Left renal cortex interstitium (tissue), 4 donors: ENCODE measurements around the gene TIMMDC1. TPM values are rescaled to one million over a fixed set of nuclear protein-coding genes. Genes with fewer than 3 reads are reported as not detected.
A peak's percentile ranks its signal among the peaks of the same experiment; 100 is the strongest.

Experiments
- DNase-seq, 4 donors: peaks; one replicate each; pipeline ENCODE4 v3.0.0-alpha.2; 2013; ENCODE audit warnings: low read depth in 4 of 4, low spot score in 2 of 4, missing footprints in 1 of 4
- polyA plus RNA-seq, 4 donors: library from polyadenylated mRNA; unstranded; fragments of 120-200 nt; gene quantifications; one replicate each; pipeline ENCODE4 v1.2.1, GENCODE V29; 2013; ENCODE audit not compliant: insufficient read length in 4 of 4

TIMMDC1 gene
- polyA plus RNA-seq = 100 to 1,000 TPM; 101 to 113 (median 106) TPM

GRCh38 chr3:119498186-119499011 lies at the start of gene TIMMDC1:
TIMMDC1 (plus strand) TSS chr3:119498547; CDS start chr3:119498734, 187 bp downstream.
- DNase-seq = peak; percentile 95 to 96 (median 96)

- DNase-seq = no peak
Observed at GRCh38 chr3:119453822-119454221, 44.5 kb upstream of the TIMMDC1 start.

- DNase-seq = no peak
Observed at GRCh38 chr3:119456469-119456868, 41.9 kb upstream of the TIMMDC1 start.

GRCh38 chr3:119457246-119457645 lies 41.1 kb upstream of the TIMMDC1 start:
- DNase-seq = no peak

- DNase-seq = peak; percentile 85 to 98 (median 97)
Observed at GRCh38 chr3:119463171-119464169, 34.9 kb upstream of the TIMMDC1 start, which contains the start of gene TMEM39A. TMEM39A (minus strand) TSS chr3:119463615; CDS start chr3:119462074, 1,541 bp downstream.

- DNase-seq = no peak
Observed at GRCh38 chr3:119468041-119468440, 30.3 kb upstream of the TIMMDC1 start.

GRCh38 chr3:119469418-119470189 lies 28.7 kb upstream of the TIMMDC1 start:
- DNase-seq = peak in 3 of 4 donors; percentile 22 to 29 (median 24)

GRCh38 chr3:119470866-119471265 lies 27.5 kb upstream of the TIMMDC1 start:
- no peak for DNase-seq

GRCh38 chr3:119481079-119481478 lies 17.3 kb upstream of the TIMMDC1 start:
- DNase-seq = no peak

- no peak for DNase-seq
Observed at GRCh38 chr3:119483101-119483500, 15.2 kb upstream of the TIMMDC1 start.

GRCh38 chr3:119485563-119485962 lies 12.8 kb upstream of the TIMMDC1 start:
- DNase-seq = no peak

- DNase-seq = no peak
Observed at GRCh38 chr3:119490153-119490552, 8.2 kb upstream of the TIMMDC1 start.

- DNase-seq = no peak
Observed at GRCh38 chr3:119492128-119492527, 6.2 kb upstream of the TIMMDC1 start.

- no peak for DNase-seq
Observed at GRCh38 chr3:119492810-119493209, 5.5 kb upstream of the TIMMDC1 start.

GRCh38 chr3:119494597-119494996 lies 3.8 kb upstream of the TIMMDC1 start:
- no peak for DNase-seq

GRCh38 chr3:119497820-119498185 lies 544 bp upstream of the TIMMDC1 start:
- DNase-seq = no peak

- no peak for DNase-seq
Observed at GRCh38 chr3:119500265-119500664, 1.9 kb downstream of the TIMMDC1 start.

- DNase-seq = no peak
Observed at GRCh38 chr3:119500901-119501300, 2.6 kb downstream of the TIMMDC1 start.

GRCh38 chr3:119506631-119507030 lies 8.3 kb downstream of the TIMMDC1 start:
- DNase-seq = no peak

- DNase-seq = no peak
Observed at GRCh38 chr3:119507404-119507803, 9.1 kb downstream of the TIMMDC1 start.
